SK-N-SH (cell line): ENCODE results near the gene WNK1. TPM values are rescaled to one million over a fixed set of nuclear protein-coding genes. Genes with fewer than 3 reads are reported as not detected.
A peak's percentile ranks its signal among the peaks of the same experiment; 100 is the strongest.

Experiments used
- CTCF ChIA-PET: fragments of 300-600, 350-600 bp; formaldehyde crosslinking; extraction: SDS; loops from one replicate; lab custom pipeline; 2021; lab: Yijun Ruan, JAX
- POLR2A ChIA-PET: fragments of 350-600 bp; sonication (Branson Sonifier 250); formaldehyde crosslinking; extraction: SDS; loops from one replicate; lab custom pipeline; 2020; ENCODE audit warnings: antibody characterized with exemption, inconsistent platforms; lab: Yijun Ruan, JAX
- DNase-seq: peaks from one replicate; pipeline ENCODE4 v3.0.0; 2012
- H2AFZ ChIP-seq: fragments of 200-600 bp; sonication (generic); 2 replicates; pipeline ENCODE4 v1.8.1; 2016; ENCODE audit warnings: antibody characterized with exemption, mild to moderate bottlenecking, low read depth
- H3F3A ChIP-seq: fragments of 200-600 bp; sonication (generic); replicated peaks from 2 replicates; pipeline ENCODE3; 2016; ENCODE audit warnings: antibody characterized with exemption, mild to moderate bottlenecking; ENCODE audit not compliant: insufficient read depth
- H3K27ac ChIP-seq, 2 experiments: fragments of 200-500 bp in 1 of 2; fragments of 200-600 bp in 1 of 2; sonication (Bioruptor generic) in 1 of 2; sonication (generic), shearing (Covaris generic) in 1 of 2; 2 replicates each; pipeline versions ENCODE4 v1.5.1 to v1.6.1; 2014 to 2016; ENCODE audit warnings: low read depth in 2 of 2, inconsistent platforms in 1 of 2, low read length in 1 of 2, mild to moderate bottlenecking in 1 of 2, mixed read lengths in 1 of 2
- H3K27me3 ChIP-seq: fragments of 200-600 bp; sonication (generic), shearing (Covaris generic); 2 replicates; pipeline ENCODE4 v1.6.1; 2016; ENCODE audit warnings: mixed run types; ENCODE audit not compliant: insufficient read depth
- H3K36me3 ChIP-seq, 2 experiments: fragments of 200-500 bp in 1 of 2; fragments of 200-600 bp in 1 of 2; sonication (Bioruptor generic) in 1 of 2; sonication (generic) in 1 of 2; replicated peaks in 1 of 2; 2 replicates each; pipeline versions ENCODE3 to v1.5.1; 2014 to 2016; ENCODE audit warnings: low read length in 1 of 2, mild to moderate bottlenecking in 1 of 2; ENCODE audit not compliant: insufficient read depth in 2 of 2, control insufficient read depth in 1 of 2
- H3K4me1 ChIP-seq, 2 experiments: fragments of 200-500 bp in 1 of 2; fragments of 200-600 bp in 1 of 2; sonication (Bioruptor generic) in 1 of 2; sonication (generic), shearing (Covaris generic) in 1 of 2; 2 replicates each; pipeline versions ENCODE4 v1.5.1 to v1.6.1; 2014 to 2016; ENCODE audit warnings: low read depth in 1 of 2, low read length in 1 of 2, mixed run types in 1 of 2; ENCODE audit not compliant: insufficient read depth in 2 of 2, control insufficient read depth in 1 of 2
- H3K4me2 ChIP-seq: fragments of 200-600 bp; sonication (generic), shearing (Covaris generic); 2 replicates; pipeline ENCODE4 v1.6.1; 2017; ENCODE audit warnings: mixed run types
- H3K4me3 ChIP-seq, 2 experiments: fragments of 200-500 bp in 1 of 2; fragments of 200-600 bp in 1 of 2; sonication (Bioruptor generic) in 1 of 2; sonication (generic), shearing (Covaris generic) in 1 of 2; 2 replicates each; pipeline versions ENCODE4 v1.5.1 to v1.8.1; 2014 to 2016; ENCODE audit warnings: low read depth in 2 of 2, inconsistent platforms in 1 of 2, low read length in 1 of 2, mild to moderate bottlenecking in 1 of 2, mixed read lengths in 1 of 2, moderate library complexity in 1 of 2
- H3K79me2 ChIP-seq: fragments of 200-600 bp; sonication (generic); 2 replicates; pipeline ENCODE4 v1.8.1; 2017; ENCODE audit warnings: mild to moderate bottlenecking; ENCODE audit not compliant: insufficient read depth
- H3K9ac ChIP-seq: fragments of 200-600 bp; sonication (generic); 2 replicates; pipeline ENCODE4 v1.6.1; 2017; ENCODE audit warnings: mixed run types
- H3K9me2 ChIP-seq: fragments of 200-600 bp; sonication (generic); 2 replicates; pipeline ENCODE4 v1.6.1; 2017; ENCODE audit warnings: mixed run types
- H3K9me3 ChIP-seq: fragments of 200-600 bp; sonication (generic); 2 replicates; pipeline ENCODE4 v1.6.1; 2017; ENCODE audit warnings: mixed run types, mild to moderate bottlenecking, moderate library complexity
- H4K20me1 ChIP-seq: fragments of 200-600 bp; sonication (generic); 2 replicates; pipeline ENCODE4 v1.6.1; 2017; ENCODE audit warnings: mild to moderate bottlenecking, mixed run types; ENCODE audit not compliant: insufficient read depth
- CHD2 ChIP-seq: fragments of 150-350 bp; IDR thresholded peaks from 2 replicates; pipeline ENCODE4 v1.6.1; 2018; ENCODE audit warnings: low read length; ENCODE audit not compliant: partially characterized antibody
- CTCF ChIP-seq: fragments of 200-600 bp; sonication (generic); IDR thresholded peaks from 2 replicates; pipeline ENCODE4 v1.6.1; 2017; ENCODE audit warnings: antibody characterized with exemption, mild to moderate bottlenecking, moderate library complexity
- EZH2phosphoT487 ChIP-seq: fragments of 200-600 bp; sonication (generic); IDR thresholded peaks from 2 replicates; pipeline ENCODE4 v1.6.1; 2017; ENCODE audit warnings: low read depth, mixed run types, mild to moderate bottlenecking, antibody characterized with exemption, moderate library complexity, borderline replicate concordance
- FOSL2 ChIP-seq: IDR thresholded peaks from 2 replicates; pipeline ENCODE4 v1.4.0; 2012; ENCODE audit warnings: low read depth, mild to moderate bottlenecking, moderate library complexity, borderline replicate concordance
- FOXJ3 ChIP-seq: sonication (generic); formaldehyde crosslinking; IDR thresholded peaks from 2 replicates; pipeline ENCODE4 v1.5.1; 2020; ENCODE audit warnings: mild to moderate bottlenecking, missing genetic modification reagents
- FOXM1 ChIP-seq: IDR thresholded peaks from 2 replicates; pipeline ENCODE4 v1.4.0; 2012; ENCODE audit warnings: low read depth, mild to moderate bottlenecking
- GABPA ChIP-seq: IDR thresholded peaks from 2 replicates; pipeline ENCODE4 v1.4.0; 2012; ENCODE audit warnings: low read depth, mild to moderate bottlenecking
- GATA2 ChIP-seq: sonication (generic); formaldehyde crosslinking; IDR thresholded peaks from 2 replicates; pipeline ENCODE4 v1.5.0; 2020; ENCODE audit warnings: mild to moderate bottlenecking, missing genetic modification reagents
- MAX ChIP-seq: IDR thresholded peaks from 2 replicates; pipeline ENCODE4 v1.4.0; 2012; ENCODE audit warnings: low read depth
- MXI1 ChIP-seq: IDR thresholded peaks from 2 replicates; pipeline ENCODE4 v1.6.1; 2012; ENCODE audit warnings: mild to moderate bottlenecking, low read depth, low read length, improper control_type of control experiment
- NFIC ChIP-seq: IDR thresholded peaks from 2 replicates; pipeline ENCODE4 v1.4.0; 2012; ENCODE audit warnings: borderline replicate concordance
- NRF1 ChIP-seq: IDR thresholded peaks from 2 replicates; pipeline ENCODE4 v1.6.1; 2012; ENCODE audit warnings: low read depth, mild to moderate bottlenecking, low read length
- RAD21 ChIP-seq: IDR thresholded peaks from 2 replicates; pipeline ENCODE4 v1.6.1; 2012; ENCODE audit warnings: mild to moderate bottlenecking, low read length
- RCOR1 ChIP-seq: fragments of 150-350 bp; IDR thresholded peaks from 2 replicates; pipeline ENCODE4 v1.6.1; 2017; ENCODE audit warnings: antibody characterized with exemption, low read length
- REST ChIP-seq: IDR thresholded peaks from 2 replicates; pipeline ENCODE4 v1.6.1; 2012; ENCODE audit warnings: mild to moderate bottlenecking, low read depth, low read length, moderate library complexity
- RFX5 ChIP-seq: IDR thresholded peaks from 2 replicates; pipeline ENCODE4 v1.6.1; 2012; ENCODE audit warnings: mild to moderate bottlenecking, improper control_type of control experiment, low read length
- RXRA ChIP-seq: IDR thresholded peaks from 2 replicates; pipeline ENCODE4 v1.4.0; 2012; ENCODE audit warnings: low read depth, mild to moderate bottlenecking, borderline replicate concordance
- SMC3 ChIP-seq: IDR thresholded peaks from 2 replicates; pipeline ENCODE4 v1.6.1; 2012; ENCODE audit warnings: low read depth, low read length, improper control_type of control experiment
- TEAD4 ChIP-seq: IDR thresholded peaks from 2 replicates; pipeline ENCODE4 v1.4.0; 2012; ENCODE audit warnings: mild to moderate bottlenecking, borderline replicate concordance; ENCODE audit not compliant: insufficient read depth
- ZBTB33 ChIP-seq: IDR thresholded peaks from 2 replicates; pipeline ENCODE4 v1.4.0; 2012; ENCODE audit warnings: low read depth, borderline replicate concordance
- WGBS: methylation state at CpG from one replicate; pipeline ENCODE4 v1.1.6; 2017; ENCODE audit warnings: low lambda C conversion rate; 5-methylcytosine and 5-hydroxymethylcytosine counted together
- polyA plus RNA-seq, 3 experiments: library from polyadenylated mRNA; depleted of rRNA; stranded (reverse); fragments of >200 nt; gene quantifications; 2 replicates each; pipeline ENCODE4 v1.2.3, GENCODE V29; 2012

WNK1 gene
- polyA plus RNA-seq, 1 of the 3 experiments (the other 2 are of a cell fraction) = 30.5 TPM

GRCh38 chr12:740921-741320 lies 11.5 kb upstream of the WNK1 start:
- WGBS = 71% methylated on average over 6 of the region's 6 CpGs
- Histone ChIP-seq H3K9ac (no peak overlapping the region), H2AFZ (no peak overlapping the region), H3K79me2 (no peaks in the 10 kb centered on the region), H4K20me1 (no peaks in the 10 kb centered on the region)
- TF ChIP-seq GABPA (no peak), EZH2phosphoT487 (no peak), TEAD4 (no peak), RCOR1 (no peak), CHD2 (no peak), FOXM1 (no peak), FOXJ3 (CRISPR knock-in tag) (no peak)
- TF ChIP-seq, all 33 proteins: peak for 0
- ChIA-PET POLR2A (interaction anchor here (1.1 kb wide), 1 partner anchor 10 kb away, joined by 4 read pairs; no protein-coding TSS in a partner anchor), CTCF (interaction anchor here (0.6 to 6.2 kb wide), 3 partner anchors 11 to 166 kb away, joined by 3 to 29 read pairs (median 12); partner anchors contain the start of gene WNK1)
- H3K4me2 ChIP-seq = no peak overlapping the region
- H3F3A ChIP-seq = no peaks in the 10 kb centered on the region
- DNase-seq = no peak
- no peak overlapping the region for H3K4me3 ChIP-seq
- no peaks in the 10 kb centered on the region for H3K27me3 ChIP-seq
- H3K36me3 ChIP-seq = no peaks in the 10 kb centered on the region
- no peaks in the 10 kb centered on the region for H3K9me3 ChIP-seq
- no peaks in the 10 kb centered on the region for H3K9me2 ChIP-seq
- H3K27ac ChIP-seq = no peak overlapping the region
- no peaks in the 10 kb centered on the region for H3K4me1 ChIP-seq

- POLR2A ChIA-PET = no interaction called here
- H3K27me3 ChIP-seq = no peaks in the 10 kb centered on the region
- TF ChIP-seq TEAD4 (no peak), GABPA (no peak), CTCF (no peak), FOXJ3 (CRISPR knock-in tag) (no peak), SMC3 (no peak), GATA2 (no peak), RFX5 (no peak), RAD21 (no peak), FOXM1 (no peak), REST (no peak), RXRA (no peak), MXI1 (no peak), ZBTB33 (no peak), FOSL2 (no peak), NRF1 (no peak), MAX (no peak), NFIC (no peak)
Measured at GRCh38 chr12:749751-750270, 2.6 kb upstream of the WNK1 start.

More at GRCh38 chr12:749751-750270, 2.6 kb upstream of the WNK1 start:
- 0 out of 2 replicates have a peak overlapping the region, but pooled peaks have one; percentile 31 for H2AFZ ChIP-seq
- no peak overlapping the region for H3K4me2 ChIP-seq
- H3K9me3 ChIP-seq = no peaks in the 10 kb centered on the region
- H3K27ac ChIP-seq = peak overlapping the region in 1 of 2 experiments; percentile 5; a peak in 2 of 4 replicates
- peaks cover 17% of the 10 kb centered on the region for H4K20me1 ChIP-seq
- no peak for DNase-seq
- CTCF ChIA-PET = interaction anchor here (0.6 to 8.1 kb wide), 9 partner anchors 35 to 308 kb away, joined by 3 to 136 read pairs (median 34); partner anchors contain the start of gene NINJ2
- no peak overlapping the region for H3K9ac ChIP-seq
- peaks cover 3 to 12% of the 10 kb centered on the region in 2 experiments; a peak in 2 of 4 replicates for H3K4me1 ChIP-seq
- H3K79me2 ChIP-seq = peaks cover 19% of the 10 kb centered on the region
- peaks cover 0 to 2% of the 10 kb centered on the region in 2 experiments for H3K36me3 ChIP-seq
- peaks cover 19% of the 10 kb centered on the region for H3F3A ChIP-seq
- H3K4me3 ChIP-seq = no peak overlapping the region
- H3K9me2 ChIP-seq = no peaks in the 10 kb centered on the region
- 83% methylated on average over 1 of the region's 1 CpG for WGBS
